Mesenteric fat pad (tissue), 1 donor: ENCODE data around the gene SORBS2. TPM values are rescaled to one million over a fixed set of nuclear protein-coding genes. Genes with fewer than 3 reads are reported as not detected.
"Not testable (repeated sequence)": the region's sequence is repeated elsewhere in the genome, so short reads cannot be mapped to it uniquely, and the experiment has no call there.

Experiments
- DNase-seq: peaks from one replicate; pipeline ENCODE4 v3.0.0-alpha.2; 2020; ENCODE audit warnings: low spot score
- total RNA-seq: library from RNA; stranded (reverse); fragmentation: NEBNext Ultra II Directional; extraction: Animal tissue kit (Norgen Biotek cat#: 25700); gene quantifications from one replicate; pipeline ENCODE4 v1.2.1, GENCODE V29; 2021
- donor health status: DM: yes; HTN: yes; CAD: no.

SORBS2 gene
- total RNA-seq, 1 donor from 2014 or later, result 17.5 TPM

GRCh38 chr4:185565696-185566095 is 246.3 kb downstream of the SORBS2 start:
- DNase-seq, result no peak

- DNase-seq, result no peak
Measured at GRCh38 chr4:185564349-185564748, 247.6 kb downstream of the SORBS2 start.

DNA sequence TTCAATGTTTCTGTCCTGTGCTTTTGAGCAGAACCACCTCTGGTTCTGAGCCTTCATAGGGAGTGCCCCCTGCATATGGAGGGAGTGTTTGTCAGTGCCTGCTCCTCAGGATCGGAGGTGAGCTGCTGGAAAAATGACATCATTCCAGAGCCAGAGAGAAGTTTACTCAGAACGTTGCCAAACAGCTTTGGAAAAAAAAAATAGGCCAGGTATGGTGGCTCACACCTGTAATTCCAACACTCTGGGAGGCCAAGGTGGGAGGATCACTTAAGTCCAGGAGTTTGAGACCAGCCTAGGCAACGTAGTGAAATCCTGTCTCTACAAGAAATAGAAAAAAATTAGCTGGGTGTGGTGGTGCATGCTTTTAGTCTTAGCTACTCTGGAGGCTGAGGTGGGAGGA is 249.5 kb downstream of the SORBS2 start:
- DNase-seq, result no peak

GRCh38 chr4:185560316-185560715 is 251.7 kb downstream of the SORBS2 start:
- DNase-seq, result no peak

DNA sequence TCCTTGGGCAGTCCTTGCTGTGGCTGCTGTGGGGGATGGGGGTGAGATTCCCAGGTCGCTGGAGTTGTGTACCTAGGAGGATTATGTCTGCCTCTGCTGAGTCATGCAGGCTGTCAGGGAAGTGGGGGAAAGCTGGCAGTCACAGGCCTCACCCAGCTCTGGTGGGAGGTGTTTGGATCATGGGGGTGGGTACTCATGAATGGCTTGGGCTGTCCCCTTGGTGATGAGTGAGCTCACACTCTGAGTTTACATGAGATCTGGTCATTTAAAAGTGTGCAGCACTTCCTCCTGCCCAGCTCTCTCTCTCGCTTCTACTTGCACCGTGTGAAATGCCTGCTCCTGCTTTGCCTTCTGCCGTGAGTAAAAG is 252.1 kb downstream of the SORBS2 start:
- no peak for DNase-seq

DNA sequence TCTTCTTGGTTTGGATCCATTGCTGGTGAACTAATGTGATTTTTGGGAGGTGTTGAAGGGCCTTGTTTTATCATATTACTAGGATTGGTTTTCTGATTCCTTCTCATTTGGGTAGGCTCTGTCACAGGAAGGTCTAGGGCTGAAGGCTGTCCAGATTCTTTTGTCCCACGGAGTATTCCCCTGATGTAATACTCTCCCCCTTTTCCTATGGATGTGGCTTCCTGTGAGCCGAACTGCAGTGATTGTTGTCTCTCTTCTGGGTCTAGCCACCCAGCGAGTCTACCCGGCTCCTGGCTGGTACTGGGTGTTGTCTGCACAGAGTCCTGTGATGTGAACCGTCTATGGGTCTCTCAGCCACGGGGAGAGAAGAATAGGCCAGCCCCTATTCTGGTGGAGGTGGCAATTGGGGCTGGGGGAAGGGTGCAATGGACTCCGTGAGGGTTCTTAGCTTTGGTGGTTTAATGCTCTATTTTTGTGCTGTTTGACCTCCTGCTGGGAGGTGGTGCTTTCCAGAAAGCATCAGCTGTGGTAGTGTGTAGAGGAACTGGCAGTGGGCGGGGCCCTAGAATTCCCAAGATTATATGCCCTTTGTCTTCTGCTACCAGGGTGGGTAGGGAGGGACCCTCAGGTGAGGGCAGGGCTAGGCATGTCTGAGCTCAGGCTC is 252.6 kb downstream of the SORBS2 start:
- not testable (repeated sequence) for DNase-seq

DNA sequence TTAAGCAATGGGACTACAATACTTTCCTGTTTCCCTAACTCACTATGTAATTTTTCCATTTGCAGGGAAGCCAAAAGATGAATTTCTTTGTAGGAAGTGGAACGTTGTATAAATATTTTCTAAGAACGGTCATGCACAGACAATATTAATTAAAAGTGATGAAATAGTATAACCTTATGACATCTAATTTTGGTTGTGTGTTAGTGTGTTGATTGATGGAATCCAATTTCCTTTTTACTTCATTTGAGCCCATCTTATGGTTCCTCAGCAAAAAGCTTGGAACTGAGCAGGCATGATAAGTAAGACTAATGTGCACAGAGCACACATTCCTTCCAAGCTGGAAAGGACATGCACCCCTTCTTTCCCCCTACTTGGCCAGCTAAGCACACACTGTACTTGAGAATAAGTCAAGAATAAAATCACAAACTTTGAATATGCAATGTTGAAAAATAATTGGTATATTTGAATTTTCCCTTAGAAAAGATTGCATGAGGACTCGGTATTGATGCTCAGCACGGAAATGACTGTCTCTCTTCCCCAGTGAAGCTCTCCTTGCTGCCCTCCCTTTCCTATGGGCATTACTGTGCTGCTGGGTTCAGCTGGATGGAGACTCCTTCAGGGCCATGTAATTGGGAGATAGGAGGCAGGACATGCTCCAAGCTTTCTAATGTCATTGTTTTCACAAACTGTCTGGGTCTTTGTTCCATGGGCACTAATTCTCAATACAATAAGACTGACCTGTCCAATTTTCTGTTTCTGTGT is 257.4 kb downstream of the SORBS2 start:
- DNase-seq, result no peak

DNA sequence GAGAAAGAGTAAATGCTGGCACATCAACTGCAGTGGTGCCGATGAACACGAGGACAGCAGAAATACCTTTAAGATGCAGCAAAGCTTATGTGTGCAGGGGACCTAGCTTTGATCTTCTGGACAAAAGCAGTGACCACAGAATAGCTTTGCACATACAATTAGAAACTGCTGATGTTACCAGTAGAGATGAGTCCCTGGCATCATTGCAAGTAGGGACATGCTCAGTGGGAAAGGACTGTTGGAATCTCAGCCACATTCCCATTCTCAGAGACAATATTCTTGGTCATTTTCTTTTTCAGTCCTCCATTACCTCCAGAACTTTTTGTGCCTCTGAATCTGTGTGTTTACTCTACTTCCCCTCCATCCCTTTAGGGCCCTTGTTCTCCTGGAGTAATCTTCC is 259.7 kb downstream of the SORBS2 start:
- DNase-seq, result no peak

- DNase-seq, result no peak
Measured at GRCh38 chr4:185550933-185551332, 261.1 kb downstream of the SORBS2 start.

GRCh38 chr4:185549095-185549639 is 262.8 kb downstream of the SORBS2 start:
- DNase-seq, result no peak

DNA sequence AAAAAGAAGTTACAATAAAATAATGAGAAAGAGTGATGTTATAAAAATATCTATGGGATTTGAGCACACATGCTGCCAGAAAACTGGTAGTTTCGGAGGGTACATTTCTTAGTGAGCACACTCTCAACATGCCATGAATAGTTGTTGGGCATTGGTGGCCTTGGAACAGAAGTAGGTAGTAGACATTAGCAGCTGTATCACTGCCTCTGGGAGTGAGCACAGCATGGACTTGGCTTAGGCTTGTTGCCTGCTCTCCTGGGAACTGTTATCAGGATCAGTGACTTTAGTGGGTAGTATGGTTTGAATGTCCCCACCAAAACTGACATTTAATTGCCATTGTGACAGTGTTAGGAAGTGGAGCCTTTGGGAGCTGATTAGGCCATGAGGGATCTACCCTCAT is 263.4 kb downstream of the SORBS2 start:
- DNase-seq, result no peak

GRCh38 chr4:185546335-185546734 is 265.7 kb downstream of the SORBS2 start:
- DNase-seq, result no peak

GRCh38 chr4:185542626-185543315 is 269.2 kb downstream of the SORBS2 start:
- DNase-seq, result no peak

GRCh38 chr4:185541251-185541727 is 270.7 kb downstream of the SORBS2 start:
- DNase-seq, result no peak

DNA sequence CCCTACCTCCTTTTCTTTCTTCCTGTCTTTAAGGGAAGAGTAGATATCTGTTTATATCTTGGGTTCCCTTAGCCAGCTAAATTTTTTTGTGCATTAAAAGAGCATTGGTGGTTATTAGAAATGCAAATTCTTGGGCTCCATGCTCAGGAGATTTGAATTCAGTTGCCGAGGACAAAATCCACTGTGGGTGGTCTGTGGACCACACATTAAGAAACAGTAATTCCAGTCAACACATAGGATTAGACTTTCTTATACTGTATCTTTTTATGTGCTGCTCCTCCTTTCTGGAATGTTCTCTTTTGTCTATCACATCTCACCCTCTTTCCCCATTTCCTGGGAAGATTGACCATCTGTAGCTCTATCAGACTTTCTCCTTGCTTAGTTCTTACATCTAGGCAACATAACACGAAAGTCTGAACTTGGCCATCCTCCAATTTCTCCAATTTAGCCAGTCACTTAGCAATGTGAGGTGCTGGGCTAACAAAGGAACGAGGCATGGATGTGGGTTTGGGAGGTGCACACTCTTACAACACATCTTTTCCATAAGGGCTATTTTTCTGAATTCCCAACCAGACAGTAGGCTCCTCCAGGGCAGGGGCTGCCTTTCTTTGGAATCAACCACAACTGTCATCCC is 271.4 kb downstream of the SORBS2 start:
- no peak for DNase-seq

DNA sequence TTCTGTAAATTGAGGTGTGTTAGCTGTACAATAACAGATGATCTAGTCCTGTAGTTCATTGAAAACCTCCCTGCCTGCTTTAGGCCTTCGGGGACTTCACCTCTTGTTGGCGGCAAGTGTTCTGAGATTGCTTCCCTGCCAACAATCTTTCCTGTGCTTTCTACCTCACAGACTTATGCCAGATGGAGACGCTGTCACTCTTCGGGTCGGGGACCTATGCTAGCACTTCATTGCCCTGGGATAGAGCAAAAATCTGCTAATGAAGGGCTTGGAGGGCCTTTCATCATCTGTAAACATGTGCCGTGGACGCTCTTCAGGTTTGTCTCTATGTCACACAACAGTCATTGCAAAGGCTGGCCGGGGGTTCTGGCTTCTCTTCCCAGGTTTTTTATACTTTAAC is 272.0 kb downstream of the SORBS2 start:
- DNase-seq, result no peak

- no peak for DNase-seq
Measured at GRCh38 chr4:185538806-185539205, 273.2 kb downstream of the SORBS2 start.

GRCh38 chr4:185536411-185536709 is 275.6 kb downstream of the SORBS2 start:
- DNase-seq, result no peak

DNA sequence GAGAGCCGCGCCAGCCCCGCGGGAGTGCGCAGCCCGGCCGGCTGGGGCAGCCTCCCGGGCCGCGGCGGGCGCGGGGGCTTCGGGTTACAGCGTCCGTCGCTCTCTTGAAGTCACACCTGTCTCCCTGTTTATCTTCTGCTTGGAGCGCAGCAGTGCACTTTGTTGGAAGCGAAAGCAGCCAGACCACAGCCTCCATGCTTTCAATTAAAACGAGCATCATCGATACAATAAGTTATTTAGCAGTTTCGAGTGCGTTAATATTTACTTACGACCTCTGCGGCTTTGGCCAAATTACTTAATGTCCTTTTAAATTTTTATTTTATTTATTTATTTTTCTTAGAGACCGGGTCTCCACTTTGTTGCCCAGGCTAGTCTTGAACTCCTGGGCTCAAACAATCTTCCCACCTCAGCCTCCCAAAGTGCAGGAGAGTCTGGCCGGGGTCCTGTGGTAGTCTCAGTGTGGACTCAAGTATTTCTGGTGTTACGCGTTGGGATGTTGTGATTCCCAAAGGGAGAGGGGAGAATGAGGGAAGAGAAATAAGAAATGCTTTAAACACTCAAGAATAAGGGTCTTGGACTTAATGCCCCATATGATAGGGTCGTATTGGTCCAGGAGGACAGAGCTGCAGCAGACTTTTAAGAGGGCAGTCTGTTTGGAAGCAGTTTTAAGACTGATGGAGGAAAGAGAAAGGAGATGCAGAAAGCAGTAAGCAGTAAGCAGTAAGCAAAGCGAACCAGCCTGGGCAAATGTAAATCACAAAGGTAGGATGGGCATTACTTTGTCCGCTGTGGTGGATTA is 276.2 kb downstream of the SORBS2 start:
- no peak for DNase-seq
